PC-3 (cell line): ENCODE data around the gene MTMR6. TPM values are rescaled to one million over a fixed set of nuclear protein-coding genes. Genes with fewer than 3 reads are reported as not detected.

Source experiments
- ATAC-seq: fragments of 200-7000 bp; cut with Tn5 transposase; 2 replicates; pipeline ENCODE4 v1.9.1; 2020; ENCODE audit warnings: mild to moderate bottlenecking, moderate library complexity
- BruUV-seq: library from RNA; stranded (reverse); fragments of 400-500 nt; replicated peaks from 2 replicates; lab custom pipeline; 2021; lab: Mats Ljungman, UMichigan
- CTCF ChIA-PET: fragments of 300-600 bp; sonication (Branson Sonifier 250); formaldehyde crosslinking; loops from one replicate; lab custom pipeline; 2022; ENCODE audit warnings: antibody characterized with exemption; lab: Charles Lee
- POLR2A ChIA-PET: fragments of 300-600 bp; sonication (Branson Sonifier 250); formaldehyde crosslinking; loops from one replicate; lab custom pipeline; 2022; ENCODE audit warnings: antibody characterized with exemption; ENCODE audit not compliant: unreplicated experiment; lab: Charles Lee
- DNase-seq: peaks from one replicate; pipeline ENCODE4 v3.0.0-alpha.2; 2015
- H2AFZ ChIP-seq: fragments of 300-600 bp; sonication (generic); 2 replicates; pipeline ENCODE4 v1.6.0; 2016; ENCODE audit warnings: antibody characterized with exemption, low read length
- H3F3A ChIP-seq: fragments of 300-600 bp; sonication (generic); one replicate; pipeline ENCODE4 v1.6.0; 2017; ENCODE audit warnings: antibody characterized with exemption, low read length, control low read depth, mild to moderate bottlenecking; ENCODE audit not compliant: unreplicated experiment
- H3K27ac ChIP-seq: fragments of 300-600 bp; sonication (generic); 2 replicates; pipeline ENCODE4 v1.5.1; 2016; ENCODE audit warnings: mild to moderate bottlenecking, low read length
- H3K27me3 ChIP-seq: fragments of 300-600 bp; sonication (generic); 2 replicates; pipeline ENCODE4 v1.6.1; 2016; ENCODE audit warnings: low read length, mixed read lengths
- H3K36me3 ChIP-seq: fragments of 300-600 bp; sonication (generic); 2 replicates; pipeline ENCODE4 v1.6.1; 2016; ENCODE audit warnings: low read depth, mixed run types, low read length, mixed read lengths
- H3K4me1 ChIP-seq: fragments of 300-600 bp; sonication (generic); 2 replicates; pipeline ENCODE4 v1.5.1; 2016; ENCODE audit warnings: low read length; ENCODE audit not compliant: insufficient read depth
- H3K4me2 ChIP-seq: fragments of 300-600 bp; sonication (generic); 2 replicates; pipeline ENCODE4 v1.6.0; 2016; ENCODE audit warnings: low read length
- H3K4me3 ChIP-seq: fragments of 300-600 bp; sonication (generic); 2 replicates; pipeline ENCODE4 v1.5.1; 2016; ENCODE audit warnings: mild to moderate bottlenecking, low read length, mixed read lengths
- H3K79me2 ChIP-seq: fragments of 300-600 bp; sonication (generic); 2 replicates; pipeline ENCODE4 v1.6.1; 2017; ENCODE audit warnings: low read length, mixed read lengths
- H3K9ac ChIP-seq: fragments of 300-600 bp; sonication (generic); 2 replicates; pipeline ENCODE4 v1.6.0; 2016; ENCODE audit warnings: mild to moderate bottlenecking, low read length
- H3K9me2 ChIP-seq: fragments of 300-600 bp; sonication (generic); replicated peaks from 2 replicates; pipeline ENCODE4 v1.6.1; 2016; ENCODE audit warnings: mixed run types, low read length, mixed read lengths
- H3K9me3 ChIP-seq: fragments of 300-600 bp; sonication (generic); 2 replicates; pipeline ENCODE4 v1.6.1; 2016; ENCODE audit warnings: low read length, mixed read lengths
- H4K20me1 ChIP-seq: fragments of 300-600 bp; sonication (generic); 2 replicates; pipeline ENCODE4 v1.6.1; 2016; ENCODE audit warnings: low read length, mixed read lengths
- EZH2 ChIP-seq: fragments of 300-600 bp; sonication (generic); IDR thresholded peaks from one replicate; pipeline ENCODE4 v1.6.1; 2017; ENCODE audit warnings: antibody characterized with exemption, mild to moderate bottlenecking, low read length; ENCODE audit not compliant: unreplicated experiment
- EZH2phosphoT487 ChIP-seq: fragments of 300-600 bp; sonication (generic); IDR thresholded peaks from 2 replicates; pipeline ENCODE4 v1.6.1; 2018; ENCODE audit warnings: mild to moderate bottlenecking, antibody characterized with exemption, low read length, borderline replicate concordance
- intact Hi-C: fragments of 100-400 bp; cut with micrococcal nuclease; formaldehyde crosslinking; loops from 2 replicates; pipeline ENCODE4 v1.9.0; 2023
- total RNA-seq: library from RNA; depleted of rRNA; stranded (reverse); fragments of >200 nt; gene quantifications from 2 replicates; pipeline ENCODE4 v1.2.3, GENCODE V29; 2014
- TF ChIP-seq, protein P1 (sequence below): fragments of 300-600 bp; sonication (generic); conservative IDR thresholded peaks from 2 replicates; pipeline ENCODE4 v1.5.1; 2017; ENCODE audit warnings: antibody characterized with exemption, low read depth, mild to moderate bottlenecking, low read length

The MTMR6 gene
- total RNA-seq, 1 experiment from 2014 or later: 10.5 TPM

DNA sequence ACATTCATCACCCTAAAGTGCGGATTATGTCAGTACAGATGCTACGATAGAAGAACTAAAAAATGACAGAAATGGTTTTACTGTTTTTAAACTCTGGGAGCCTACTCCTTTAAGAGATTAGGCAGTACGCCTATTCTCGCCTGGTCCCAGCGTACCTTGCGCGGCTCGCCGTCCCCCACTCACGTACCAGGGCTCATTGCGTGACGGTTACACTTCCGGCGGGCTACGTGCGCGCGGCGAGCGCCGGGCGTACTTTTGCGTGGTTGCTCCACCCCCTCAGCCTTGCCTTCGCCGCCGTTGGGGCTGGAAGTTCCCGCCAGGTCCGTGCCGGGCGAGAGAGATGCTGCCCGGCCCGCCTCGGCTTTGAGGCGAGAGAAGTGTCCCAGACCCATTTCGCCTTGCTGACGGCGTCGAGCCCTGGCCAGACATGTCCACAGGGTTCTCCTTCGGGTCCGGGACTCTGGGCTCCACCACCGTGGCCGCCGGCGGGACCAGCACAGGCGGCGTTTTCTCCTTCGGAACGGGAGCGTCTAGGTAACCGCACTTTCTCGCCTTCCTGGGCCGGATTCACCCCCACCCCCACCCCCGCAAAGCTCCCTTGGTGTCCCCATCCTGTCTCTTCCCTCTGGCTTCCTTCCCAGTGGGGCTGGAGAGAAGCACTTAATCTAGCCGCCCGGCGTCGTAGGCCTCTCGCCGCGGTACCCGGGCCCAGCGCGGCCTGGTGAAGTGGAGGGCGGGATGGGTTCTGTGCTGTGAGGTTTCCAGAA lies 14.2 kb upstream of the MTMR6 start, which contains the start of gene NUP58:
NUP58 (plus strand) TSS at position 279 of the 767 bp plus-strand sequence; CDS start at position 428, 149 bp downstream.
- peak within 1 kb of the TSS; percentile 45 for H3K27ac ChIP-seq
- no peaks in the 10 kb centered on the region for H3K27me3 ChIP-seq
- H3K9me2 ChIP-seq: no peaks in the 10 kb centered on the region
- H2AFZ ChIP-seq: peak within 1 kb of the TSS; percentile 98
- H3K9me3 ChIP-seq: no peaks in the 10 kb centered on the region
- ChIA-PET POLR2A (no interaction called here), CTCF (no interaction called here)
- H3K4me3 ChIP-seq: peak within 1 kb of the TSS; percentile 89
- H3K36me3 ChIP-seq: peaks cover 7% of the 10 kb centered on the region
- intact Hi-C loops: loop anchor here (2.0 kb wide), 1 partner anchor 49 kb away; no protein-coding TSS in a partner anchor
- peaks cover 11% of the 10 kb centered on the region; the same call in 1 of the 2 replicates for H4K20me1 ChIP-seq
- peaks cover 50% of the 10 kb centered on the region for H3K79me2 ChIP-seq
- DNase-seq (peak; percentile 94), ATAC-seq (peak; percentile 99)
- no TSS peak for BruUV-seq
- TF ChIP-seq, protein P1, sequence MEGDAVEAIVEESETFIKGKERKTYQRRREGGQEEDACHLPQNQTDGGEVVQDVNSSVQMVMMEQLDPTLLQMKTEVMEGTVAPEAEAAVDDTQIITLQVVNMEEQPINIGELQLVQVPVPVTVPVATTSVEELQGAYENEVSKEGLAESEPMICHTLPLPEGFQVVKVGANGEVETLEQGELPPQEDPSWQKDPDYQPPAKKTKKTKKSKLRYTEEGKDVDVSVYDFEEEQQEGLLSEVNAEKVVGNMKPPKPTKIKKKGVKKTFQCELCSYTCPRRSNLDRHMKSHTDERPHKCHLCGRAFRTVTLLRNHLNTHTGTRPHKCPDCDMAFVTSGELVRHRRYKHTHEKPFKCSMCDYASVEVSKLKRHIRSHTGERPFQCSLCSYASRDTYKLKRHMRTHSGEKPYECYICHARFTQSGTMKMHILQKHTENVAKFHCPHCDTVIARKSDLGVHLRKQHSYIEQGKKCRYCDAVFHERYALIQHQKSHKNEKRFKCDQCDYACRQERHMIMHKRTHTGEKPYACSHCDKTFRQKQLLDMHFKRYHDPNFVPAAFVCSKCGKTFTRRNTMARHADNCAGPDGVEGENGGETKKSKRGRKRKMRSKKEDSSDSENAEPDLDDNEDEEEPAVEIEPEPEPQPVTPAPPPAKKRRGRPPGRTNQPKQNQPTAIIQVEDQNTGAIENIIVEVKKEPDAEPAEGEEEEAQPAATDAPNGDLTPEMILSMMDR: no peak
- TF ChIP-seq EZH2phosphoT487 (peak; percentile 45; the same call in 1 of the 2 replicates), EZH2 (no peak)
- peak within 1 kb of the TSS; percentile 87 for H3K9ac ChIP-seq
- peaks cover 11% of the 10 kb centered on the region; the same call in 1 of the 2 replicates for H3K4me1 ChIP-seq
- H3F3A ChIP-seq: no peaks in the 10 kb centered on the region
- peak within 1 kb of the TSS; percentile 85 for H3K4me2 ChIP-seq

DNA sequence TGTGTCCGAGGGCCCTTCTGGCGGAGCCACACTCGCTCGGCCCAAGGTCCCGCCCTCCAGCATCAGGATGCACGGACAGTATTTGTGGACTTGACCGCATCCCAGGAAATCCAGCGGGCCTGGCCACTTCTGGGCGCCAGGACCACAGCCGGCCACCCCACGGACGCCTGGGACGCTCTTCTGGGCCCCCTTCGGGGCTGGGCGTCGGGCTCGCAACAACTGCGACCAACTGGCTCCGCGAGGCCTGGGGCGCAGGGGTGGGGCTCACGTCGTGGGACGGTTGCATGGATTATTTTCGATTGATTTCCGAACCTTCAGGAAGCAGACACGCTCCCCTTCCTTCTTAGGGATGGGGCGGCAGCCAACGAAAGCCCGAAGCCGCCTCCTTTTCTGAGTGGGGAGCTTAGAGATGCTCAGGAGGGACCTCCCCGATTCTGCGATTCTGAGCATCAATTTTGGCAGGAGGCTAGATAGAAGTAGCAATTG lies 13.6 kb upstream of the MTMR6 start:
- Histone ChIP-seq H3K4me3 (peak overlapping the region; percentile 89), H3K4me2 (peak overlapping the region; percentile 85), H3K9me2 (no peaks in the 10 kb centered on the region), H3K4me1 (peaks cover 11% of the 10 kb centered on the region; the same call in 1 of the 2 replicates), H3K27ac (no peak overlapping the region), H3F3A (no peaks in the 10 kb centered on the region), H3K9ac (peak overlapping the region; percentile 49), H2AFZ (peak overlapping the region; percentile 98), H3K36me3 (peaks cover 7% of the 10 kb centered on the region), H3K27me3 (no peaks in the 10 kb centered on the region), H3K9me3 (no peaks in the 10 kb centered on the region), H3K79me2 (peaks cover 44% of the 10 kb centered on the region), H4K20me1 (peaks cover 11% of the 10 kb centered on the region; the same call in 1 of the 2 replicates)
- ATAC-seq (peak; percentile 3; the same call in 1 of the 2 replicates), DNase-seq (no peak)
- intact Hi-C loops: loop anchor here (2.0 kb wide), 1 partner anchor 48 kb away; no protein-coding TSS in a partner anchor
- TSS peak; percentile 31 for BruUV-seq
- TF ChIP-seq, protein P1: no peak
- TF ChIP-seq EZH2: no peak
- ChIA-PET POLR2A (no interaction called here), CTCF (no interaction called here)

DNA sequence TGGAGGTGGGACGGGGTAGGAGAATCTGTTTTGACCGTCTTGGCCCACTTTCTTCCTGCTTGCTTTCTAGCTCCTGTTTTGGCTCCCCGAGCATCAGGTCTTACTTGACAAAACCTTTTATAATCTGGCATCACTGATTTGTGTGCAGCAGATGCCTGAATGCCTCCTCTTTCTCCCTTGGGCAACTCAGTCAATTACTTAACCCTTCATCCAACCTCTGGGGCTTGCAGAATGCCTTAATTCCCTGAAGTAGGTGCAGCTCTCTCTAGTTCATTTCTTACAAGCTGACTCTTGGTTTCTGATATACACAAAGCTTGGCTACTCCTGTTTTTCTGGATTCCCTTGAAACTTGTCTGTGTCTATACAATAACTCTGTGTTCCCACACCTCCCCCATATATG lies 8.4 kb upstream of the MTMR6 start:
- H3K4me2 ChIP-seq: no peak overlapping the region
- no peak for DNase-seq
- H3K79me2 ChIP-seq: no peaks in the 10 kb centered on the region
- H3F3A ChIP-seq: no peaks in the 10 kb centered on the region
- intact Hi-C loops: no loop called here
- H3K9me2 ChIP-seq: no peaks in the 10 kb centered on the region
- no peaks in the 10 kb centered on the region for H3K36me3 ChIP-seq
- H2AFZ ChIP-seq: no peak overlapping the region
- BruUV-seq: no TSS peak
- no peak for TF ChIP-seq EZH2phosphoT487
- TF ChIP-seq, protein P1: no peak
- TF ChIP-seq EZH2: no peak
- CTCF ChIA-PET: no interaction called here
- H3K4me1 ChIP-seq: 0 out of 2 replicates have a peak, but pooled peaks cover 3% of the 10 kb centered on the region
- POLR2A ChIA-PET: no interaction called here
- H3K27ac ChIP-seq: no peak overlapping the region
- H3K9ac ChIP-seq: no peak overlapping the region
- H3K27me3 ChIP-seq: no peaks in the 10 kb centered on the region
- no peaks in the 10 kb centered on the region for H3K9me3 ChIP-seq
- H4K20me1 ChIP-seq: no peaks in the 10 kb centered on the region
- no peak for ATAC-seq
- no peak overlapping the region for H3K4me3 ChIP-seq
